ENCODE data around the gene TUBB1.

- TF ChIP-seq CTCF (conservative IDR thresholded peaks at IDR 0.05) (no peak), EZH2 (IDR thresholded peaks at IDR 0.05; ENCODE audit: low read depth) (no peak)
These were observed 5.9 kb upstream of the TUBB1 start for GRCh38 chr20:59013031-59013951.
